ENCODE data around the gene HSDL2. TPM values are rescaled to one million over a fixed set of nuclear protein-coding genes. Genes with fewer than 3 reads are reported as not detected.

Gene HSDL2
- polyA plus RNA-seq, 1 of the 3 experiments (the other 2 are of a cell fraction) = 14.4 TPM

DNA sequence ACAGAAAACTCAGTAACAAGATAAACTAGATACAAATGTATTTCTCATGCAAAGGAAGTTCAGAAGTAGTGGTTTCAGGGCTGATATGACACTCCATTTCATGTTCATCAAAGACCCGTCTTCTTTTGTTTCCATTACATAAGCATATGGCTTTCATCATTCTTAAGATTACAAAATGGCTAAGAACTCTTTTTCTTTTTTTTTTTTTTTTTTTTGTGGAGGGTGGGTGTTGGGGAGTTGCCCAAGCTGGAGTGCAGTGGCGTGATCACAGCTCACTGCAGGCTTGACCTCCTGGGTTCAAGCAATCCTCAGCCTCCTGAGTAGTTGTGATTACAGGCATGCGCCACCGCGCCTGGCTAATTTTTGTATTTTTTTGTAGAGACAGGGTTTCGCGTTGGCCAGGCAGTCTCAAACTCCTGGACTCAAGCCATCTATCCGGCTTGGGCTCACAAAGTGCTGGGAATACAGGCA lies 24.4 kb upstream of the HSDL2 start:
- Histone ChIP-seq H3K4me3 (ENCODE audit: low read depth in 2 of 2, low read length in 1 of 2) (no peak overlapping the region), H3K9me3 (no peaks in the 10 kb centered on the region), H3K27me3 (ENCODE audit: insufficient read depth) (no peaks in the 10 kb centered on the region), H3K9me2 (no peaks in the 10 kb centered on the region), H3K4me2 (no peak overlapping the region), H3K79me2 (ENCODE audit: insufficient read depth) (no peaks in the 10 kb centered on the region), H3K36me3 (replicated peaks in 1 of 2; ENCODE audit: control insufficient read depth in 1 of 2, insufficient read depth in 2 of 2, low read length in 1 of 2) (no peaks in the 10 kb centered on the region), H4K20me1 (ENCODE audit: insufficient read depth) (no peaks in the 10 kb centered on the region), H3K4me1 (ENCODE audit: control insufficient read depth in 1 of 2, insufficient read depth in 2 of 2, low read depth in 1 of 2, low read length in 1 of 2) (no peaks in the 10 kb centered on the region), H3K9ac (no peak overlapping the region), H3K27ac (ENCODE audit: low read depth in 2 of 2, low read length in 1 of 2) (no peak overlapping the region), H3F3A (replicated peaks; ENCODE audit: insufficient read depth) (peaks cover 4% of the 10 kb centered on the region), H2AFZ (ENCODE audit: low read depth) (no peak overlapping the region)
- WGBS (ENCODE audit: low lambda C conversion rate) = 88% methylated on average over 8 of the region's 8 CpGs
- TF ChIP-seq GATA2 (CRISPR knock-in tag; IDR thresholded peaks at IDR 0.05) (no peak), ELF1 (IDR thresholded peaks at IDR 0.05) (no peak), USF2 (IDR thresholded peaks at IDR 0.05; ENCODE audit: borderline replicate concordance, low read depth, low read length) (no peak), SIN3A (IDR thresholded peaks at IDR 0.05; ENCODE audit: borderline replicate concordance, low read depth, low read length) (no peak), RAD21 (IDR thresholded peaks at IDR 0.05; ENCODE audit: low read length) (no peak), MEF2A (IDR thresholded peaks at IDR 0.05; ENCODE audit: borderline replicate concordance, low read depth) (no peak), RXRA (IDR thresholded peaks at IDR 0.05; ENCODE audit: borderline replicate concordance, low read depth) (no peak), RCOR1 (IDR thresholded peaks at IDR 0.05; ENCODE audit: low read length) (no peak), CHD2 (IDR thresholded peaks at IDR 0.05; ENCODE audit: low read length, partially characterized antibody) (no peak)
- TF ChIP-seq, protein P1, sequence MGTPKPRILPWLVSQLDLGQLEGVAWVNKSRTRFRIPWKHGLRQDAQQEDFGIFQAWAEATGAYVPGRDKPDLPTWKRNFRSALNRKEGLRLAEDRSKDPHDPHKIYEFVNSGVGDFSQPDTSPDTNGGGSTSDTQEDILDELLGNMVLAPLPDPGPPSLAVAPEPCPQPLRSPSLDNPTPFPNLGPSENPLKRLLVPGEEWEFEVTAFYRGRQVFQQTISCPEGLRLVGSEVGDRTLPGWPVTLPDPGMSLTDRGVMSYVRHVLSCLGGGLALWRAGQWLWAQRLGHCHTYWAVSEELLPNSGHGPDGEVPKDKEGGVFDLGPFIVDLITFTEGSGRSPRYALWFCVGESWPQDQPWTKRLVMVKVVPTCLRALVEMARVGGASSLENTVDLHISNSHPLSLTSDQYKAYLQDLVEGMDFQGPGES (IDR thresholded peaks at IDR 0.05; ENCODE audit: low read depth, low read length) = no peak
- TF ChIP-seq, protein P2, sequence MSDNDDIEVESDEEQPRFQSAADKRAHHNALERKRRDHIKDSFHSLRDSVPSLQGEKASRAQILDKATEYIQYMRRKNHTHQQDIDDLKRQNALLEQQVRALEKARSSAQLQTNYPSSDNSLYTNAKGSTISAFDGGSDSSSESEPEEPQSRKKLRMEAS (IDR thresholded peaks at IDR 0.05; ENCODE audit: low read depth) = no peak
- TF ChIP-seq, protein P3, sequence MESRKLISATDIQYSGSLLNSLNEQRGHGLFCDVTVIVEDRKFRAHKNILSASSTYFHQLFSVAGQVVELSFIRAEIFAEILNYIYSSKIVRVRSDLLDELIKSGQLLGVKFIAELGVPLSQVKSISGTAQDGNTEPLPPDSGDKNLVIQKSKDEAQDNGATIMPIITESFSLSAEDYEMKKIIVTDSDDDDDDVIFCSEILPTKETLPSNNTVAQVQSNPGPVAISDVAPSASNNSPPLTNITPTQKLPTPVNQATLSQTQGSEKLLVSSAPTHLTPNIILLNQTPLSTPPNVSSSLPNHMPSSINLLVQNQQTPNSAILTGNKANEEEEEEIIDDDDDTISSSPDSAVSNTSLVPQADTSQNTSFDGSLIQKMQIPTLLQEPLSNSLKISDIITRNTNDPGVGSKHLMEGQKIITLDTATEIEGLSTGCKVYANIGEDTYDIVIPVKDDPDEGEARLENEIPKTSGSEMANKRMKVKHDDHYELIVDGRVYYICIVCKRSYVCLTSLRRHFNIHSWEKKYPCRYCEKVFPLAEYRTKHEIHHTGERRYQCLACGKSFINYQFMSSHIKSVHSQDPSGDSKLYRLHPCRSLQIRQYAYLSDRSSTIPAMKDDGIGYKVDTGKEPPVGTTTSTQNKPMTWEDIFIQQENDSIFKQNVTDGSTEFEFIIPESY (IDR thresholded peaks at IDR 0.05; ENCODE audit: borderline replicate concordance, low read depth) = no peak
- TF ChIP-seq, protein P4, sequence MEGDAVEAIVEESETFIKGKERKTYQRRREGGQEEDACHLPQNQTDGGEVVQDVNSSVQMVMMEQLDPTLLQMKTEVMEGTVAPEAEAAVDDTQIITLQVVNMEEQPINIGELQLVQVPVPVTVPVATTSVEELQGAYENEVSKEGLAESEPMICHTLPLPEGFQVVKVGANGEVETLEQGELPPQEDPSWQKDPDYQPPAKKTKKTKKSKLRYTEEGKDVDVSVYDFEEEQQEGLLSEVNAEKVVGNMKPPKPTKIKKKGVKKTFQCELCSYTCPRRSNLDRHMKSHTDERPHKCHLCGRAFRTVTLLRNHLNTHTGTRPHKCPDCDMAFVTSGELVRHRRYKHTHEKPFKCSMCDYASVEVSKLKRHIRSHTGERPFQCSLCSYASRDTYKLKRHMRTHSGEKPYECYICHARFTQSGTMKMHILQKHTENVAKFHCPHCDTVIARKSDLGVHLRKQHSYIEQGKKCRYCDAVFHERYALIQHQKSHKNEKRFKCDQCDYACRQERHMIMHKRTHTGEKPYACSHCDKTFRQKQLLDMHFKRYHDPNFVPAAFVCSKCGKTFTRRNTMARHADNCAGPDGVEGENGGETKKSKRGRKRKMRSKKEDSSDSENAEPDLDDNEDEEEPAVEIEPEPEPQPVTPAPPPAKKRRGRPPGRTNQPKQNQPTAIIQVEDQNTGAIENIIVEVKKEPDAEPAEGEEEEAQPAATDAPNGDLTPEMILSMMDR (IDR thresholded peaks at IDR 0.05) = no peak
- TF ChIP-seq, protein P5, sequence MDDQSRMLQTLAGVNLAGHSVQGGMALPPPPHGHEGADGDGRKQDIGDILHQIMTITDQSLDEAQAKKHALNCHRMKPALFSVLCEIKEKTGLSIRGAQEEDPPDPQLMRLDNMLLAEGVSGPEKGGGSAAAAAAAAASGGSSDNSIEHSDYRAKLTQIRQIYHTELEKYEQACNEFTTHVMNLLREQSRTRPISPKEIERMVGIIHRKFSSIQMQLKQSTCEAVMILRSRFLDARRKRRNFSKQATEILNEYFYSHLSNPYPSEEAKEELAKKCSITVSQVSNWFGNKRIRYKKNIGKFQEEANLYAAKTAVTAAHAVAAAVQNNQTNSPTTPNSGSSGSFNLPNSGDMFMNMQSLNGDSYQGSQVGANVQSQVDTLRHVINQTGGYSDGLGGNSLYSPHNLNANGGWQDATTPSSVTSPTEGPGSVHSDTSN (IDR thresholded peaks at IDR 0.05) = no peak
- TF ChIP-seq, protein P6, sequence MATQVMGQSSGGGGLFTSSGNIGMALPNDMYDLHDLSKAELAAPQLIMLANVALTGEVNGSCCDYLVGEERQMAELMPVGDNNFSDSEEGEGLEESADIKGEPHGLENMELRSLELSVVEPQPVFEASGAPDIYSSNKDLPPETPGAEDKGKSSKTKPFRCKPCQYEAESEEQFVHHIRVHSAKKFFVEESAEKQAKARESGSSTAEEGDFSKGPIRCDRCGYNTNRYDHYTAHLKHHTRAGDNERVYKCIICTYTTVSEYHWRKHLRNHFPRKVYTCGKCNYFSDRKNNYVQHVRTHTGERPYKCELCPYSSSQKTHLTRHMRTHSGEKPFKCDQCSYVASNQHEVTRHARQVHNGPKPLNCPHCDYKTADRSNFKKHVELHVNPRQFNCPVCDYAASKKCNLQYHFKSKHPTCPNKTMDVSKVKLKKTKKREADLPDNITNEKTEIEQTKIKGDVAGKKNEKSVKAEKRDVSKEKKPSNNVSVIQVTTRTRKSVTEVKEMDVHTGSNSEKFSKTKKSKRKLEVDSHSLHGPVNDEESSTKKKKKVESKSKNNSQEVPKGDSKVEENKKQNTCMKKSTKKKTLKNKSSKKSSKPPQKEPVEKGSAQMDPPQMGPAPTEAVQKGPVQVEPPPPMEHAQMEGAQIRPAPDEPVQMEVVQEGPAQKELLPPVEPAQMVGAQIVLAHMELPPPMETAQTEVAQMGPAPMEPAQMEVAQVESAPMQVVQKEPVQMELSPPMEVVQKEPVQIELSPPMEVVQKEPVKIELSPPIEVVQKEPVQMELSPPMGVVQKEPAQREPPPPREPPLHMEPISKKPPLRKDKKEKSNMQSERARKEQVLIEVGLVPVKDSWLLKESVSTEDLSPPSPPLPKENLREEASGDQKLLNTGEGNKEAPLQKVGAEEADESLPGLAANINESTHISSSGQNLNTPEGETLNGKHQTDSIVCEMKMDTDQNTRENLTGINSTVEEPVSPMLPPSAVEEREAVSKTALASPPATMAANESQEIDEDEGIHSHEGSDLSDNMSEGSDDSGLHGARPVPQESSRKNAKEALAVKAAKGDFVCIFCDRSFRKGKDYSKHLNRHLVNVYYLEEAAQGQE (IDR thresholded peaks at IDR 0.05; ENCODE audit: low read depth, low read length) = no peak
- ChIA-PET POLR2A (no interaction called here), CTCF (interaction anchor here (1.6 kb wide), 1 partner anchor 258 kb away, joined by 10 read pairs; no protein-coding TSS in a partner anchor)
- DNase-seq = no peak
